ENCODE measurements around the gene CCDC24.

Gene CCDC24

GRCh38 chr1:43981636-43982035 is 9.8 kb upstream of the CCDC24 start:
- no peak for DNase-seq

DNA sequence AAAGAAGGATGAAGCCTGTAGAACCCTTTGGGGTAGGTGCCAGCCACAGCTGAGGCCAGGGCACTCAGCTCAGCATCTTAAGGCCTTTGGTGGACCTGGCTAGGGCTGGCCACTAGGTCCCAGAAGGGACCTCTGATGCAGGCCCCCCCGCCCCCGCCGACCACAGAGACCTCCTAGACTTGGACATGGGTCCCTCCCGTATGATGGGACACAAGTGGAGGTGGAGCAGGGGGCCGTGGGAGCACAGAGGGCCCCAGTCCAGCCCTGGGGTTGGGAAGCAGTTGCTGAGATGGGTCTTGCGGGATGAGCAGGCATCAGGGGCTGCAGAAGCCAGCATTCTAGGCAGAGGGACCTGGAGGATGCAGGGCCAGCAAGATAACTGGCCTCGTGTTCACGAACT is 9.2 kb upstream of the CCDC24 start:
- no peak for DNase-seq

GRCh38 chr1:43982808-43983207 is 8.6 kb upstream of the CCDC24 start:
- no peak for DNase-seq

DNA sequence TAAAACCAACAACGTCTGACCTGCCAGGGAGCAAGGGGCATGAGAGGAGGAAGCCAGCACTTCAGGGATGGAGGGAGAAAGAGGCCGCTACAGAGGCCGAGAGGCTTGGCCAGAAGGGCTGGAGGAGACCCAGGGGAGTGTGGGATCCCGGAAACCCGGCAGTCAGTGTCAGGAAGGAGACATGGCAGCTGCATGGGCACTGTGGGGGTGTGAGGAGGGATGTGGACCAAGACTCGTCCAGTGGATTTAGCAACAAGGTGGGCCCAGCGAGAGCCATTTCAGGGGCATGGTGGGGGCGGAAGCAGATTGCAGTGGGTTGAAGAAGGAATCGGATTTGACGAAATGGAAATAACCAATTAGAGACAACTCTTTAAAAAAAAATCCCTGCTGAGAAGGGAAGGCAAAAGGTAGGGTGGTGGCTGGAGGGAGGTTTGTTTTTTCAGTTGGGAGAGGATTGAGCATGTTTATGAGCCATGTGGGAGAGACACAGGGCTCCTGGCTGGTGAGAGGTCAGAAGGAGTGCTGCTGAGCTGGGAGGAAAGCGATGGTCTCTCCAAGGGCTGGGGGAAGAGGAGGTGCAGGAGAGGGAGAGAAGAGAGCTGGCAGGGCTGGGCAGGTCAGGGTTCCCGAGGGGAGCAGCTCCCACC is 8.0 kb upstream of the CCDC24 start:
- DNase-seq: no peak

DNA sequence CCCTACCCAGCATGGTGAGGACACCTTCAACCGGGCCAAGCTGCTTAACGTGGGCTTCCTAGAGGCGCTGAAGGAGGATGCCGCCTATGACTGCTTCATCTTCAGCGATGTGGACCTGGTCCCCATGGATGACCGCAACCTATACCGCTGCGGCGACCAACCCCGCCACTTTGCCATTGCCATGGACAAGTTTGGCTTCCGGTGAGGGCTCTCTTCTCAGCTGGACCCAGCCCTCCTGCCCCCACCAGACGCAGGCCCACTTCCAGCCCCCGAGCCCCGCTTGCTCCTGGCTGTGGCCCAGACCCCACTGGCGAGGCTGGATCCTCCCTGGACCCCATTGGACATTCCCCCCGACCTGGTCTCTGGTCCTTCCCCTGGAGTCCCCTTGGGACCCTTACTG is 6.5 kb upstream of the CCDC24 start:
- DNase-seq: no peak

GRCh38 chr1:43985984-43986595 is 5.3 kb upstream of the CCDC24 start:
- no peak for DNase-seq

GRCh38 chr1:43986712-43987111 is 4.7 kb upstream of the CCDC24 start:
- DNase-seq: no peak

DNA sequence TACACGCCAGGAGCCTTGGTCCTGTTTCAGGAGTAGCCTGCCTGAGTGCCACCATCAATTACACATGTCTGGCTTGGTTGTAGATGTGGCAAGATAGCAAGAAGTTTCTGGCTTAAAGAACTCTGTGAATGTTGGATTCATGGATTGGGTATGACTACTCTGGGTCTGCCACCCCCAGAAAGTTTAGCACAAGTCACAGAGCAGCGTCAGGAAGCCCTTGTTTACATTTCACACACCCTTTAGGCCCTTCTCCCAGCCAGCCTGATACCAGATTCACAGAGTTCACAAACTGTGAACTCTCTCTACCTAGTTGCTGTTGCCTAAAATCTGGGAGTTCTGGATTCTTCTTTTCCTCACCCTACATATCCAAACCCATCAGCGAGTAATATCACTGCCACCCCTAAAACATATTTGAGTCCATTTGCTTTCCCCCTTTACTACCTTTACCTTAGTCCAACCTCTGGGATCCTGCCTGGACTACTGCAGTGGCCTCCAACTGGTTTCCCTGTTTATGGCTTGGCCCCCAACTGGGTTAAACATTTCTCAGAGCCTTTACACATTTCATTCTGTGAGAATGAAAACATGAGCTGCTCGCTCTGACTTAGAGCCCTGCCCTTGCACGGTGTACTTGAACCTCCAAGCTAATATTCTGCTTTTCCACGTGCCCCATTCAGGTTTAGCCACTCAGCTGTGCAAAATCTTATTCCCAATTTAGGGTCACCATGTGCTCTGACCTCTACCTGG is 4.1 kb upstream of the CCDC24 start:
- DNase-seq: no peak

DNA sequence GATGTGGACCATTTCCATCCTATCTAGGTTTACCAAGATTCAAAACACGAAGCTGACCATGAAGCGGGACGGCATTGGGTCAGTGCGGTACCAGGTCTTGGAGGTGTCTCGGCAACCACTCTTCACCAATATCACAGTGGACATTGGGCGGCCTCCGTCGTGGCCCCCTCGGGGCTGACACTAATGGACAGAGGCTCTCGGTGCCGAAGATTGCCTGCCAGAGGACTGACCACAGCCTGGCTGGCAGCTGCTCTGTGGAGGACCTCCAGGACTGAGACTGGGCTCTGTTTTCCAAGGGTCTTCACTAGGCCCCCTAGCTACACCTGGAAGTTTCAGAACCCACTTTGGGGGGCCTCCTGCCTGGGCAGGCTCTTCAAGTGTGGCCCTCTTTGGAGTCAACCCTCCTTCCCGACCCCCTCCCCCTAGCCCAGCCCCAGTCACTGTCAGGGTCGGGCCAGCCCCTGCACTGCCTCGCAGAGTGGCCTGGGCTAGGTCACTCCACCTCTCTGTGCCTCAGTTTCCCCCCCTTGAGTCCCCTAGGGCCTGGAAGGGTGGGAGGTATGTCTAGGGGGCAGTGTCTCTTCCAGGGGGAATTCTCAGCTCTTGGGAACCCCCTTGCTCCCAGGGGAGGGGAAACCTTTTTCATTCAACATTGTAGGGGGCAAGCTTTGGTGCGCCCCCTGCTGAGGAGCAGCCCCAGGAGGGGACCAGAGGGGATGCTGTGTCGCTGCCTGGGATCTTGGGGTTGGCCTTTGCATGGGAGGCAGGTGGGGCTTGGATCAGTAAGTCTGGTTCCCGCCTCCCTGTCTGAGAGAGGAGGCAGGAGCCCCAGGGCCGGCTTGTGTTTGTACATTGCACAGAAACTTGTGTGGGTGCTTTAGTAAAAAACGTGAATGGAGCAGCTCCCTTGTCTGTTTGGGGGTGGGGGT is 864 bp upstream of the CCDC24 start:
- DNase-seq: no peak

DNA sequence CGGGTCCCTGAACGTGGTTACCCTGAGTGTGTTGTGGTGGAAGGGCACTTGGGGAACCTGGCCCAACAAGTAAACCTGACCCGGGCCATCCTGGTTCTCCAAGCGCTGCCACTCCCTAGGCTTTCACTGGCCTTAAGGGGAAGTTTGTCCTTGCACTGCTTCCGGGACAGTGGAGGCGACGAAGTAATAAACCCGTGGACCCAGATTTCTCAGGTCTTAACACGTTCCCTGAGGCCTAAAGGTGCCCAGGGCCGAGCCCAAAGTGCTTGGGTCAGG is 261 bp upstream of the CCDC24 start:
- no peak for DNase-seq

DNA sequence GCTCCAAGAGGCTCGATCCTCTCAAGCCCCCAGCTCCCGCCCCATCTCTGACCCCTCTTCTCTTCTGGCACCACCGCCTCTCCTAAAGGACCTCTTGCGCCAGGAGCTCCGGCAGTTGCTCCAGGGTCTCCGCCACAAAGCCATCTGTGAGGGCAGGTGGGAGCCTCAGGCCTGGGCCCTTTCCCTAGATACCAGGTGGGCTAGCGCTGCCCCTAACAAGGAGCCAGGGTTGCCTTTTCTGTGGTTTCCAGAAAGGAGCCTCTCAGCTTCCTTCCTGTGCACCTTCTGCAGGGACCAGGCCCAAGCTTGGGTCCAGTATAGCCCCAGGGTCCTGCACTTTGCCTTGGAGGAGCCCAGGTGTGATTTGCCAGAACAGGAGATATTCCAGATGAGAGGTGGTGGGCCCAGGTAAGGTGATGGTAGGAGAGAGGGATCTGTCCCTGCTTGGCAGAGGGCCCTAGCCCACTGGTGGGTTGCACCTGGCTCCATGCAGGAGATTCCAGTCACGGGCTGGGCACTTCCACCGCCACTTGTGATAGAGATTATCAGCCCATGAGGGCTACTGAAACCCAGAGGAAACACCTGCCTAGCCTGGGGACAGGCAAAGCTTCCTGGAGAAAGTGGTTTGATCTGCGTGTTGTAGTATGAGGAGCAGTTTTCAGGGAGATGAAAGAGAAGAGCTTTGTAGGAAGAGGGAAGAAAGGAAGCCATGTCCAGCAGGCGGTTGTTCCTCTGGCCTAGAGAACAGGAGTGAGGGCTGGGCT is 1.0 kb downstream of the CCDC24 start:
- DNase-seq: no peak

- DNase-seq: no peak
Observed at GRCh38 chr1:43993206-43993914, 2.0 kb downstream of the CCDC24 start.

DNA sequence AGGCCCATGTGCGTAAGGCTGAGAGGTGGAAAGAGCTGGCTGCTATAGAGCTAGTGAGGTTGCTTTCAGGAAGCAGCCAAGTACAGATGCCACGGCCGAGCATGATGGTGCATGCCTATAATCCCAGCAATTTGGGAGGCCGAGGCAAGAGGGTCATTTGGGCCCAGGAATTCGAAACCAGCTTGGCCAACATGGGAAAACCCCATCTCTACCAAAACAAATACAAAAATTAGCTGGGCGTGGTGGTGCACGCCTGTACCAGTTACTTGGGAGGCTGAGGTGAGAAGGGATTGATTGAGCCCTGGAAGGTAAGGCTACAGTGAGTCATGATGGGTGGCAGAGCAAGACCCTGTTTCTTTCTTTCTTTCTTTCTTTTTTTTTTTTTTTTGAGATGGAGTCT is 2.7 kb downstream of the CCDC24 start:
- no peak for DNase-seq

DNA sequence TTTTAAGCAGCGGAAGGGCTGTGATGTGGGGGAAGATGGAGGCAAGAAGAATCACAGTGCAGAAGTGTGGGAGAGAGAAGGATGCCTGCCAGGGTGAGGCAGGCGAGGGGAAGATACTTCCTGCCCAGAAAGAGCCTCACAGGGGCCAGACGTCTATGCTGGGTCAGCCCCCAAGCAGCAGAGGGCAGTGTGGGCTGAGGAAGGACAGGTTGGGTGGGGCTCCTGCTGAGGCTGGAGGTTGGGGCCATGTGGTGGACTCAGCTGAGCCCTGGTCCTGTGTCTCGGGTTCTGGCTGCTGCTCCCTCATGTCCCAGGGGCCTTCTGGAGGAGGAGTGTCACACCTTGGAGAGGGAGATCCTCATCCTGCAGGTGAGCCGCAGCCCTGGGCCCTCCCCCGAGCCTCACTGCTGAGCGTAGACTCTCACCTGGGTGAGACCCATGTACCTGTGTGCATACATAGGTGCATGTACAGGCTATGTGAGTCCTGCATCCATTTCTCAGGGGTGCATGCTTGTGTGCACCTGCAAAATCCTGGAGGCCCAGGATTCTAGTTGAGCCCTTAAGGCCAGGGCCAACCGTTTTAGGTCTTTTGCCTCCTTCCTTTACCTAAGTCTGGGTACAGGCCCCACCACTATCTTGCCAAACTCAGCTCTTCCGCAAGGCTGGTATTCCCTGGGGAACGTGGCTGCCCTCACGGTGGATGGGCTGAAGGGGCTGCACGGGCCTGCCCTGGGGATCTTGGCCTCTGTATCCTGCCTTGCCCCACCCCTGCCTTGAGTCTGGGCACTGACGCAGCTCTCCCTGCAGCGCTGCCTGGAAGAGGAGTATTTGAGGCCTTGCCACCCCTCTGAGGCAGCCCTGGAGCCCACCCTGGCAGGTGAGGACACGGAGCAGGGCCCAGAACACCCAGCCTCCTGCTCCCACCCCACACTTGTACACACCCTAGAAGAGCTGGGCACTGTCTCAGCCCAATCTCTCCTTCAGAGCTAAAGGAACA is 3.7 kb downstream of the CCDC24 start:
- no peak for DNase-seq

GRCh38 chr1:43995984-43996732 is 4.8 kb downstream of the CCDC24 start:
- no peak for DNase-seq

- no peak for DNase-seq
Observed at GRCh38 chr1:43996733-43997115, 5.3 kb downstream of the CCDC24 start.

GRCh38 chr1:43997295-43997999 is 6.0 kb downstream of the CCDC24 start:
- DNase-seq: no peak

GRCh38 chr1:43998000-43998378 is 6.6 kb downstream of the CCDC24 start:
- DNase-seq: no peak

GRCh38 chr1:43999455-43999854 is 8.1 kb downstream of the CCDC24 start:
- DNase-seq: no peak
